Smooth muscle cell (in vitro differentiated cells): ENCODE data around the gene SLC25A47. TPM values are rescaled to one million over a fixed set of nuclear protein-coding genes. Genes with fewer than 3 reads are reported as not detected.

Source experiments
- DNase-seq: peaks from one replicate; lab custom pipeline; 2025; ENCODE audit not compliant: unreplicated experiment; lab: John Stamatoyannopoulos, UW
- H2AFZ ChIP-seq: fragments of 200-600 bp; sonication (generic); 2 replicates; pipeline ENCODE4 v1.6.0; 2016; ENCODE audit warnings: antibody characterized with exemption, low read depth, mild to moderate bottlenecking
- H3F3A ChIP-seq: fragments of 200-600 bp; sonication (generic); 2 replicates; pipeline ENCODE4 v1.6.0; 2017; ENCODE audit warnings: antibody characterized with exemption, low read depth
- H3K27ac ChIP-seq: fragments of 200-600 bp; sonication (generic); 2 replicates; pipeline ENCODE4 v1.5.1; 2016; ENCODE audit warnings: low read depth, mild to moderate bottlenecking
- H3K27me3 ChIP-seq: fragments of 200-600 bp; sonication (generic); 2 replicates; pipeline ENCODE4 v1.6.1; 2016; ENCODE audit warnings: low read depth, mild to moderate bottlenecking
- H3K36me3 ChIP-seq: fragments of 200-600 bp; sonication (generic); 2 replicates; pipeline ENCODE4 v1.5.1; 2016; ENCODE audit warnings: low read depth
- H3K4me1 ChIP-seq: fragments of 200-600 bp; sonication (generic); 2 replicates; pipeline ENCODE4 v1.5.1; 2016; ENCODE audit warnings: low read depth
- H3K4me2 ChIP-seq: fragments of 200-600 bp; sonication (generic); 2 replicates; pipeline ENCODE4 v1.6.0; 2016; ENCODE audit warnings: mild to moderate bottlenecking
- H3K4me3 ChIP-seq: fragments of 200-600 bp; sonication (generic); 2 replicates; pipeline ENCODE4 v1.5.1; 2016; ENCODE audit warnings: mild to moderate bottlenecking
- H3K79me2 ChIP-seq: fragments of 200-600 bp; sonication (generic); 2 replicates; pipeline ENCODE4 v1.6.0; 2016; ENCODE audit warnings: low read depth, mild to moderate bottlenecking
- H3K9ac ChIP-seq: fragments of 200-600 bp; sonication (generic); 2 replicates; pipeline ENCODE4 v1.6.0; 2016; ENCODE audit warnings: low read depth
- H3K9me3 ChIP-seq: fragments of 200-600 bp; sonication (generic); replicated peaks from 2 replicates; pipeline ENCODE4 v1.5.1; 2016; ENCODE audit warnings: low read depth
- H4K20me1 ChIP-seq: fragments of 200-600 bp; sonication (generic); 2 replicates; pipeline ENCODE4 v1.6.0; 2016; ENCODE audit warnings: low read depth
- WGBS: methylation state at CpG from one replicate; pipeline ENCODE4 v1.1.7; 2016; ENCODE audit warnings: low lambda C conversion rate; 5-methylcytosine and 5-hydroxymethylcytosine counted together
- polyA plus RNA-seq: library from polyadenylated mRNA; unstranded; fragments of >200 nt; fragmentation: Nextera tagmentation; extraction: Ambion mirVana; gene quantifications from 2 replicates; pipeline ENCODE4 v1.2.1, GENCODE V29; 2016
- total RNA-seq: library from RNA; depleted of rRNA; stranded (reverse); fragments of >200 nt; gene quantifications from 2 replicates; pipeline ENCODE4 v1.2.3, GENCODE V29; 2014
- TF ChIP-seq, protein P1 (sequence below): fragments of 200-600 bp; sonication (generic); IDR thresholded peaks from 2 replicates; pipeline ENCODE4 v1.5.1; 2017; ENCODE audit warnings: borderline replicate concordance, mild to moderate bottlenecking, antibody characterized with exemption; ENCODE audit not compliant: insufficient read depth, poor library complexity, severe bottlenecking

The SLC25A47 gene
- total and polyA plus RNA-seq, 2 experiments from 2014 or later = not detected

DNA sequence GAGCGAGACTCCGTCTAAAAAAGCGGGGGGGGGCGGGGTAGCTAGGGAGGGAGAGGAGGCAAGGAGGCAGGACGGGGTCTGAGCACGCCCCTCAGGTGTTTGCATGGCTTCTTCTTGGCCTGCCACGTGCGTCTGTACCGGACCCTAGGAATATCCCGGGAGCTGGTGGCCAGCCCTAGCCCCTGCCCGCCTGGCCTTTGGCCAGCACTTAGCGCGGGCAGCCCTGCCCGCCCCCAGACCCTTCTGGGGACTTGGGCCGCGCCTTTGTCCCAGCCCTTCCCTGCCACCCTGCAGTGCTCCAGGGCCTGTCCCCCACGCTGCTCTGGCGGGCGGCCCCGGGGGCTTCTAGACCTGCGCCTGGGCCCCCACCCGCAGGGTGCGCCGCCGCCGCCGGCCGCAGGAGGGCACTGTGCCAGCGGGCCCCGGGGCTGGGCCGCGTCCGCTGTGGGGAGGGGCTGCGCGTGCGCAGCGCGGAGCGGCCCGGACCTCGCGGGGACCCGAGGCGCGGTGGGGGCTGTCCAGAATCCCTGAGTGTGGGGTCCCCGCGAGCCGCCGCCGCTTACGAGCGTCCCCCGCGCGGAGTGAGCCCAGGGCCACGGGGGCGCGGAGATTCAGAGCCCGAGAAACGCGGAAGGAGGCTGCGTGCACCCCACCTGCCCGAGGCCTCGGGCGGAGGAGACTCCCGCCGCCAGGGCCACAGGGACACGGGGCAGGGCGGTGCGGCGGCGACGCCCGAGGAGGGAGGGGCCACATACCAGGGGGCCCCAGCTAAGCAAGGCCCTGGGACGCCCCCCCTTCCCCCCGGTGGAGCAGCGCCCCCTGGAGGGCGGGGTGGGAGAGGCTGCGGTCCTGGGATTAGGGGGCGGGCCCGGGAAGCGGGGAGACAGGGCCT is 37.9 kb upstream of the SLC25A47 start:
- no peak for DNase-seq
- 1% methylated on average over 71 of the region's 82 CpGs for WGBS
- TF ChIP-seq, protein P1, sequence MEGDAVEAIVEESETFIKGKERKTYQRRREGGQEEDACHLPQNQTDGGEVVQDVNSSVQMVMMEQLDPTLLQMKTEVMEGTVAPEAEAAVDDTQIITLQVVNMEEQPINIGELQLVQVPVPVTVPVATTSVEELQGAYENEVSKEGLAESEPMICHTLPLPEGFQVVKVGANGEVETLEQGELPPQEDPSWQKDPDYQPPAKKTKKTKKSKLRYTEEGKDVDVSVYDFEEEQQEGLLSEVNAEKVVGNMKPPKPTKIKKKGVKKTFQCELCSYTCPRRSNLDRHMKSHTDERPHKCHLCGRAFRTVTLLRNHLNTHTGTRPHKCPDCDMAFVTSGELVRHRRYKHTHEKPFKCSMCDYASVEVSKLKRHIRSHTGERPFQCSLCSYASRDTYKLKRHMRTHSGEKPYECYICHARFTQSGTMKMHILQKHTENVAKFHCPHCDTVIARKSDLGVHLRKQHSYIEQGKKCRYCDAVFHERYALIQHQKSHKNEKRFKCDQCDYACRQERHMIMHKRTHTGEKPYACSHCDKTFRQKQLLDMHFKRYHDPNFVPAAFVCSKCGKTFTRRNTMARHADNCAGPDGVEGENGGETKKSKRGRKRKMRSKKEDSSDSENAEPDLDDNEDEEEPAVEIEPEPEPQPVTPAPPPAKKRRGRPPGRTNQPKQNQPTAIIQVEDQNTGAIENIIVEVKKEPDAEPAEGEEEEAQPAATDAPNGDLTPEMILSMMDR = peak; percentile 89

GRCh38 chr14:100285913-100286400 is 37.2 kb upstream of the SLC25A47 start:
- Histone ChIP-seq H3F3A (peaks cover 24% of the 10 kb centered on the region), H3K4me1 (no peaks in the 10 kb centered on the region), H3K4me2 (peak overlapping the region; percentile 98), H3K9me3 (no peaks in the 10 kb centered on the region), H3K36me3 (no peaks in the 10 kb centered on the region), H3K27me3 (no peaks in the 10 kb centered on the region), H3K79me2 (peaks cover 10% of the 10 kb centered on the region), H3K27ac (no peak overlapping the region), H4K20me1 (peaks cover 33% of the 10 kb centered on the region), H2AFZ (no peak overlapping the region), H3K4me3 (peak overlapping the region; percentile 85), H3K9ac (peak overlapping the region; percentile 82)
- no peak for DNase-seq
- TF ChIP-seq, protein P1 = no peak
- 85% methylated on average over 3 of the region's 13 CpGs for WGBS

More for the DNA sequence above, 37.9 kb upstream of the SLC25A47 start:
- H3K36me3 ChIP-seq = no peaks in the 10 kb centered on the region
- H3K9ac ChIP-seq = peak overlapping the region; percentile 82
- H3K4me2 ChIP-seq = peak overlapping the region; percentile 98
- H3K79me2 ChIP-seq = peaks cover 14% of the 10 kb centered on the region
- peaks cover 39% of the 10 kb centered on the region for H4K20me1 ChIP-seq
- peak overlapping the region; percentile 85 for H3K4me3 ChIP-seq
- H3K9me3 ChIP-seq = no peaks in the 10 kb centered on the region
- no peak overlapping the region for H3K27ac ChIP-seq
- H3K27me3 ChIP-seq = no peaks in the 10 kb centered on the region
- peaks cover 24% of the 10 kb centered on the region for H3F3A ChIP-seq
- H2AFZ ChIP-seq = peak overlapping the region; percentile 78
- no peaks in the 10 kb centered on the region for H3K4me1 ChIP-seq

GRCh38 chr14:100286484-100287191 is 36.5 kb upstream of the SLC25A47 start:
- H4K20me1 ChIP-seq = peaks cover 26% of the 10 kb centered on the region
- H3F3A ChIP-seq = peaks cover 24% of the 10 kb centered on the region
- H3K4me2 ChIP-seq = no peak overlapping the region
- H3K9ac ChIP-seq = no peak overlapping the region
- no peaks in the 10 kb centered on the region for H3K9me3 ChIP-seq
- H2AFZ ChIP-seq = no peak overlapping the region
- WGBS = 81% methylated on average over 10 of the region's 10 CpGs
- no peak for DNase-seq
- TF ChIP-seq, protein P1 = no peak
- H3K4me1 ChIP-seq = no peaks in the 10 kb centered on the region
- peaks cover 8% of the 10 kb centered on the region for H3K79me2 ChIP-seq
- H3K27ac ChIP-seq = no peak overlapping the region
- H3K27me3 ChIP-seq = no peaks in the 10 kb centered on the region
- no peaks in the 10 kb centered on the region for H3K36me3 ChIP-seq
- no peak overlapping the region for H3K4me3 ChIP-seq
